Forelimb muscle (tissue), 1 donor: Measurements from ENCODE around the gene NEDD4L. TPM values are rescaled to one million over a fixed set of nuclear protein-coding genes. Genes with fewer than 3 reads are reported as not detected.

ENCODE experiments used
- polyA plus RNA-seq: library from polyadenylated mRNA; unstranded; fragments of 120-200 nt; gene quantifications from one replicate; pipeline ENCODE4 v1.2.1, GENCODE V29; 2013; ENCODE audit not compliant: insufficient read length

The NEDD4L gene
- polyA plus RNA-seq, 1 donor = 33.6 TPM

Other genes starting within 250 kb of the NEDD4L start
- 3.5 TPM for gene ATP8B1, start 240.9 kb upstream of the NEDD4L start, polyA plus RNA-seq